ENCODE data around the gene CDK11B. TPM values are rescaled to one million over a fixed set of nuclear protein-coding genes. Genes with fewer than 3 reads are reported as not detected.
A peak's percentile ranks its signal among the peaks of the same experiment; 100 is the strongest.

CDK11B gene
- total and polyA plus RNA-seq, 2 donors (not counting 1 experiment from before 2014, with no cell fraction given), result 14.1 to 36.3 TPM

DNA sequence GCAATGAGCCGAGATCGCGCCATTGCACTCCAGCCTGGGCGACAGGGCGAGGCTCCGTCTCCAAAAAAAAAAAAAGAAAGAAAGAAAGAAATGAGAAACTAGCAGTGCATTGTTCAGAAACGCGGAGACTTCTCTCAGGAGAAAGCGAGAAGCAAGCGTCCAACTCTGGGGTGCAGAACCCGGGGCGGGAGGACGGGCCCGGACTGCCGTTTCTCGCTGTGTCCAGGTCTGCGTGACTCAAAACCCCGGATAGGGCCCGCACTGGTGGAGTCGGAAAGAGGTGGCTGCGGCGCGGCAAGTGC is 43.9 kb downstream of the CDK11B start:
- H3K4me3 Mint-ChIP-seq, result peak overlapping the region; percentile 89
- H3K27me3 Mint-ChIP-seq, result no peaks in the 10 kb centered on the region
- H3K27me3 ChIP-seq (replicated peaks in 1 of 4; ENCODE audit: control extremely low read depth in 1 of 4, control insufficient read depth in 3 of 4, insufficient read depth in 4 of 4, low read length in 3 of 4), result no peaks in the 10 kb centered on the region
- peak overlapping the region; percentile 98 for H3K4me2 ChIP-seq (replicated peaks; ENCODE audit: low read depth, low read length, poor library complexity, severe bottlenecking)
- no peak for TF ChIP-seq EZH2 (IDR thresholded peaks at IDR 0.05; ENCODE audit: borderline replicate concordance, insufficient read depth, low read depth, low read length, poor library complexity, severe bottlenecking)
- TF ChIP-seq, protein P1, sequence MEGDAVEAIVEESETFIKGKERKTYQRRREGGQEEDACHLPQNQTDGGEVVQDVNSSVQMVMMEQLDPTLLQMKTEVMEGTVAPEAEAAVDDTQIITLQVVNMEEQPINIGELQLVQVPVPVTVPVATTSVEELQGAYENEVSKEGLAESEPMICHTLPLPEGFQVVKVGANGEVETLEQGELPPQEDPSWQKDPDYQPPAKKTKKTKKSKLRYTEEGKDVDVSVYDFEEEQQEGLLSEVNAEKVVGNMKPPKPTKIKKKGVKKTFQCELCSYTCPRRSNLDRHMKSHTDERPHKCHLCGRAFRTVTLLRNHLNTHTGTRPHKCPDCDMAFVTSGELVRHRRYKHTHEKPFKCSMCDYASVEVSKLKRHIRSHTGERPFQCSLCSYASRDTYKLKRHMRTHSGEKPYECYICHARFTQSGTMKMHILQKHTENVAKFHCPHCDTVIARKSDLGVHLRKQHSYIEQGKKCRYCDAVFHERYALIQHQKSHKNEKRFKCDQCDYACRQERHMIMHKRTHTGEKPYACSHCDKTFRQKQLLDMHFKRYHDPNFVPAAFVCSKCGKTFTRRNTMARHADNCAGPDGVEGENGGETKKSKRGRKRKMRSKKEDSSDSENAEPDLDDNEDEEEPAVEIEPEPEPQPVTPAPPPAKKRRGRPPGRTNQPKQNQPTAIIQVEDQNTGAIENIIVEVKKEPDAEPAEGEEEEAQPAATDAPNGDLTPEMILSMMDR (IDR thresholded peaks at IDR 0.05), result no peak
- CTCF ChIA-PET, result interaction anchor here (2.9 kb wide), 1 partner anchor 15 kb away, joined by 13 read pairs; no protein-coding TSS in a partner anchor
- H2AFZ ChIP-seq (ENCODE audit: insufficient read depth, low read depth, low read length, poor library complexity, severe bottlenecking), result peak overlapping the region; percentile 79
- peak overlapping the region; percentile 92 for H3K27ac Mint-ChIP-seq
- POLR2A ChIA-PET, result interaction anchor here (0.6 to 2.0 kb wide), 6 partner anchors 11 to 294 kb away, joined by 3 to 19 read pairs (median 5); no protein-coding TSS in a partner anchor
- peaks cover 26% of the 10 kb centered on the region for H3K4me1 Mint-ChIP-seq
- H3K9me3 ChIP-seq (ENCODE audit: control extremely low read depth in 1 of 3, control insufficient read depth in 2 of 3, insufficient read depth in 1 of 3, low read length in 2 of 3), result no peaks in the 10 kb centered on the region
- peak overlapping the region; percentile 100 for H3K9ac ChIP-seq (ENCODE audit: low read length)
- no peak for DNase-seq
- intact Hi-C loops (cut with micrococcal nuclease), result loop anchor here (1.0 to 2.0 kb wide), 7 partner anchors 16 to 304 kb away; partner anchors contain the start of genes ATAD3A, AURKAIP1, CCNL2 and GNB1
- H3K4me1 ChIP-seq (ENCODE audit: control insufficient read depth in 2 of 2, insufficient read depth in 2 of 2, low read length in 2 of 2), result peaks cover 20% of the 10 kb centered on the region in 2 donors
- H3K9me3 Mint-ChIP-seq (ENCODE audit: insufficient read depth), result no peaks in the 10 kb centered on the region
- H4K20me1 ChIP-seq (ENCODE audit: control insufficient read depth, insufficient read depth, low read length, poor library complexity, severe bottlenecking), result peaks cover 18% of the 10 kb centered on the region
- peaks cover 31% of the 10 kb centered on the region for H3K79me2 ChIP-seq (ENCODE audit: control insufficient read depth, insufficient read depth, low read length)
- under 1% methylated on average over 23 of the region's 23 CpGs for WGBS (ENCODE audit: insufficient coverage)
- H3K27ac ChIP-seq (ENCODE audit: low read length in 2 of 2), result peak overlapping the region; percentile 34 to 100
- peaks cover 0 to 5% of the 10 kb centered on the region in 2 experiments for H3K36me3 ChIP-seq (replicated peaks in 1 of 2; ENCODE audit: control extremely low read depth in 1 of 2, control insufficient read depth in 1 of 2, extremely low read depth in 1 of 2, insufficient read depth in 2 of 2, low read length in 1 of 2)
- no peak for ATAC-seq (ENCODE audit: low read depth)
- H3K4me3 ChIP-seq (ENCODE audit: control extremely low read depth in 1 of 5, extremely low read depth in 1 of 5, insufficient read depth in 1 of 5, low read depth in 2 of 5, low read length in 4 of 5), result peak overlapping the region; percentile 36 to 98 (median 97)

DNA sequence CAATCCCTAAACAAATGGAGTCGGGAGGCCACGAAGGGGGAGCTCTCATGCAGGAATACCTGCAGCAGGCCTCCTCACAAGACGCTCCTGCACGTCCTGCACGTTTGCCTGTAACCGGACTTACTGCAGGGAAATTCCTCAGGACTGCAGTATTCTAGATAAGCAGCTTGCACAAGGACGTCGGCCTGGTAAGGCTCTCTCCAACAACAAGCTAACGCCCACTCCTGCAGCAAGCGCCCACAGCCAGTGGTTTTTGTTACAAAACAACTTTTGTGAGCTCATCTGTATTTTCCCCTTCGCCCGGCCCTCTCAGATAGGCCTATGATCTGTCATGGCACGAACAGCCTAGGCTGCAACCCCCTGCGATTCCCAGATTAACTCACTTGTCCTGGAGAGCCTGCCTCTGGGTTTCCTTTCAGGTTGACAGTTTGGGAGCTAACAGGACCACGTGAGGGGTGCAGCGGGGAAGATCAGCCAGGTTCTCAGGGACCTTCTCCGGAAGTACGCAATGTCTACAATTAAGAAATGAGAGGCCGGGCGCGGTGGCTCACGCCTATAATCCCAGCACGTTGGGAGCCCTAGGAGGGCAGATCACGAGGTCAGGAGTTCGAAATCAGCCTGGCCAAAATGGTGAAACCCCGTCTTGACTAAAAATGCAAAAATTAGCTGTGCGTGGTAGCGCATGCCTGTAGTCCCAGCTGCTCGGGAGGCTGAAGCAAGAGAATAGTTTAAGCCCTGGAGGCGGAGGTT is 44.4 kb downstream of the CDK11B start:
- H3K4me1 ChIP-seq (ENCODE audit: control insufficient read depth in 2 of 2, insufficient read depth in 2 of 2, low read length in 2 of 2), result peaks cover 20% of the 10 kb centered on the region in 2 donors
- H2AFZ ChIP-seq (ENCODE audit: insufficient read depth, low read depth, low read length, poor library complexity, severe bottlenecking), result peak overlapping the region; percentile 79
- peak overlapping the region; percentile 98 for H3K4me2 ChIP-seq (replicated peaks; ENCODE audit: low read depth, low read length, poor library complexity, severe bottlenecking)
- peak overlapping the region; percentile 36 to 98 (median 97) for H3K4me3 ChIP-seq (ENCODE audit: control extremely low read depth in 1 of 5, extremely low read depth in 1 of 5, insufficient read depth in 1 of 5, low read depth in 2 of 5, low read length in 4 of 5)
- peaks cover 16% of the 10 kb centered on the region for H4K20me1 ChIP-seq (ENCODE audit: control insufficient read depth, insufficient read depth, low read length, poor library complexity, severe bottlenecking)
- Mint-ChIP-seq H3K4me1 (peaks cover 26% of the 10 kb centered on the region), H3K27ac (peak overlapping the region; percentile 92), H3K9me3 (ENCODE audit: insufficient read depth) (no peaks in the 10 kb centered on the region), H3K4me3 (peak overlapping the region; percentile 89), H3K27me3 (no peaks in the 10 kb centered on the region)
- no peaks in the 10 kb centered on the region for H3K27me3 ChIP-seq (replicated peaks in 1 of 4; ENCODE audit: control extremely low read depth in 1 of 4, control insufficient read depth in 3 of 4, insufficient read depth in 4 of 4, low read length in 3 of 4)
- DNase-seq, result peak; percentile 49
- no peak for ATAC-seq (ENCODE audit: low read depth)
- peaks cover 0 to 5% of the 10 kb centered on the region in 2 experiments for H3K36me3 ChIP-seq (replicated peaks in 1 of 2; ENCODE audit: control extremely low read depth in 1 of 2, control insufficient read depth in 1 of 2, extremely low read depth in 1 of 2, insufficient read depth in 2 of 2, low read length in 1 of 2)
- H3K79me2 ChIP-seq (ENCODE audit: control insufficient read depth, insufficient read depth, low read length), result peaks cover 28% of the 10 kb centered on the region
- POLR2A ChIA-PET, result interaction anchor here (0.6 to 2.0 kb wide), 8 partner anchors 11 to 294 kb away, joined by 3 to 19 read pairs (median 4); no protein-coding TSS in a partner anchor
- no peaks in the 10 kb centered on the region for H3K9me3 ChIP-seq (ENCODE audit: control extremely low read depth in 1 of 3, control insufficient read depth in 2 of 3, insufficient read depth in 1 of 3, low read length in 2 of 3)
- WGBS (ENCODE audit: insufficient coverage), result 28% methylated on average over 30 of the region's 30 CpGs
- CTCF ChIA-PET, result interaction anchor here (0.9 to 2.9 kb wide), 2 partner anchors 15 to 110 kb away, joined by 3 to 13 read pairs; no protein-coding TSS in a partner anchor
- intact Hi-C loops (cut with micrococcal nuclease), result loop anchor here (2.0 kb wide), 1 partner anchor 16 kb away; no protein-coding TSS in a partner anchor
- peak overlapping the region; percentile 100 for H3K9ac ChIP-seq (ENCODE audit: low read length)
- H3K27ac ChIP-seq (ENCODE audit: low read length in 2 of 2), result peak overlapping the region; percentile 34 to 100
- no peak for TF ChIP-seq EZH2 (IDR thresholded peaks at IDR 0.05; ENCODE audit: borderline replicate concordance, insufficient read depth, low read depth, low read length, poor library complexity, severe bottlenecking)
- TF ChIP-seq, protein P1 (IDR thresholded peaks at IDR 0.05), result no peak

Measured in B cell (primary cell).